ENCODE data around the gene AFF1.

AFF1 gene

GRCh38 chr4:86893136-86893535 is 41.7 kb upstream of the AFF1 start:
- Histone ChIP-seq H3K27ac (no peak overlapping the region), H3K27me3 (no peaks in the 10 kb centered on the region), H3K4me3 (no peak overlapping the region), H3K4me1 (peaks cover 0 to 17% (median 3%) of the 10 kb centered on the region in 4 donors), H3K36me3 (no peaks in the 10 kb centered on the region), H3K9me3 (no peaks in the 10 kb centered on the region)
- intact Hi-C loops (cut with DNase I; ENCODE audit: low total_unique reads) = loop anchor here (2.0 kb wide), 1 partner anchor 396 kb away; no protein-coding TSS in a partner anchor
- TF ChIP-seq CTCF (IDR thresholded peaks at IDR 0.05) = no peak
- no peak for DNase-seq

GRCh38 chr4:86894455-86894854 is 40.4 kb upstream of the AFF1 start:
- no peak for DNase-seq
- TF ChIP-seq CTCF (IDR thresholded peaks at IDR 0.05) = no peak
- no peaks in the 10 kb centered on the region for H3K27me3 ChIP-seq
- H3K36me3 ChIP-seq = no peaks in the 10 kb centered on the region
- H3K27ac ChIP-seq = no peak overlapping the region
- intact Hi-C loops (cut with DNase I; ENCODE audit: low total_unique reads) = no loop called here
- H3K4me3 ChIP-seq = no peak overlapping the region
- no peaks in the 10 kb centered on the region for H3K9me3 ChIP-seq
- H3K4me1 ChIP-seq = peaks cover 0 to 17% (median 3%) of the 10 kb centered on the region in 4 donors

GRCh38 chr4:86895692-86896488 is 38.9 kb upstream of the AFF1 start:
- H3K9me3 ChIP-seq = no peaks in the 10 kb centered on the region
- H3K4me1 ChIP-seq = peaks cover 0 to 17% (median 3%) of the 10 kb centered on the region in 4 donors
- no peaks in the 10 kb centered on the region for H3K36me3 ChIP-seq
- intact Hi-C loops (cut with DNase I; ENCODE audit: low total_unique reads) = no loop called here
- peak; percentile 72 to 74 for TF ChIP-seq CTCF (IDR thresholded peaks at IDR 0.05)
- H3K4me3 ChIP-seq = no peak overlapping the region
- no peak for DNase-seq
- H3K27ac ChIP-seq = no peak overlapping the region
- no peaks in the 10 kb centered on the region for H3K27me3 ChIP-seq

GRCh38 chr4:86896596-86896995 is 38.2 kb upstream of the AFF1 start:
- Histone ChIP-seq H3K4me1 (peaks cover 0 to 13% (median 2%) of the 10 kb centered on the region in 4 donors), H3K36me3 (no peaks in the 10 kb centered on the region), H3K9me3 (no peaks in the 10 kb centered on the region), H3K27me3 (no peaks in the 10 kb centered on the region), H3K27ac (no peak overlapping the region), H3K4me3 (no peak overlapping the region)
- no peak for TF ChIP-seq CTCF (IDR thresholded peaks at IDR 0.05)
- no peak for DNase-seq
- intact Hi-C loops (cut with DNase I; ENCODE audit: low total_unique reads) = no loop called here

GRCh38 chr4:86898562-86898961 is 36.2 kb upstream of the AFF1 start:
- H3K4me3 ChIP-seq = no peak overlapping the region
- no peak for DNase-seq
- H3K27ac ChIP-seq = no peak overlapping the region
- H3K27me3 ChIP-seq = no peaks in the 10 kb centered on the region
- no peaks in the 10 kb centered on the region for H3K4me1 ChIP-seq
- H3K9me3 ChIP-seq = no peaks in the 10 kb centered on the region
- no peak for TF ChIP-seq CTCF (IDR thresholded peaks at IDR 0.05)
- no peaks in the 10 kb centered on the region for H3K36me3 ChIP-seq
- intact Hi-C loops (cut with DNase I; ENCODE audit: low total_unique reads) = no loop called here

Measured in tibial artery (tissue), 4 donors.